Amniotic epithelial cell (primary cell): Measurements from ENCODE around the gene HBS1L.

Experiments
- DNase-seq: peaks from one replicate; pipeline ENCODE4 v3.0.0-alpha.2; 2010; ENCODE audit warnings: low read depth

HBS1L gene

GRCh38 chr6:135054569-135055498 lies at the start of gene HBS1L:
HBS1L (minus strand) TSS chr6:135054822; CDS start chr6:135054691, 131 bp downstream.
- DNase-seq: peak; percentile 95

- DNase-seq: no peak
Measured at GRCh38 chr6:135104199-135104598, 49.6 kb upstream of the HBS1L start.

GRCh38 chr6:135102191-135102590 lies 47.6 kb upstream of the HBS1L start:
- DNase-seq: no peak

GRCh38 chr6:135097172-135097571 lies 42.5 kb upstream of the HBS1L start:
- no peak for DNase-seq

- DNase-seq: no peak
Measured at GRCh38 chr6:135096403-135097130, 41.9 kb upstream of the HBS1L start.

- DNase-seq: no peak
Measured at GRCh38 chr6:135095716-135096115, 41.1 kb upstream of the HBS1L start.

GRCh38 chr6:135094403-135094821 lies 39.8 kb upstream of the HBS1L start:
- peak; percentile 40 for DNase-seq

- peak; percentile 64 for DNase-seq
Measured at GRCh38 chr6:135093578-135093977, 39.0 kb upstream of the HBS1L start.

- no peak for DNase-seq
Measured at GRCh38 chr6:135092724-135093123, 38.1 kb upstream of the HBS1L start.

- DNase-seq: no peak
Measured at GRCh38 chr6:135090819-135091218, 36.2 kb upstream of the HBS1L start.

GRCh38 chr6:135089901-135090300 lies 35.3 kb upstream of the HBS1L start:
- no peak for DNase-seq

GRCh38 chr6:135088818-135089809 lies 34.5 kb upstream of the HBS1L start:
- peak; percentile 79 for DNase-seq

GRCh38 chr6:135088281-135088680 lies 33.7 kb upstream of the HBS1L start:
- no peak for DNase-seq

GRCh38 chr6:135087803-135088202 lies 33.2 kb upstream of the HBS1L start:
- no peak for DNase-seq

GRCh38 chr6:135087403-135087802 lies 32.8 kb upstream of the HBS1L start:
- no peak for DNase-seq

- no peak for DNase-seq
Measured at GRCh38 chr6:135086414-135086764, 31.8 kb upstream of the HBS1L start.

- DNase-seq: no peak
Measured at GRCh38 chr6:135085700-135086413, 31.2 kb upstream of the HBS1L start.

GRCh38 chr6:135084916-135085269 lies 30.3 kb upstream of the HBS1L start:
- no peak for DNase-seq

GRCh38 chr6:135084001-135084915 lies 29.6 kb upstream of the HBS1L start:
- DNase-seq: no peak

- no peak for DNase-seq
Measured at GRCh38 chr6:135081966-135082365, 27.3 kb upstream of the HBS1L start.
